Measurements from ENCODE around the gene FURIN.
"Not testable (repeated sequence)": the region's sequence is repeated elsewhere in the genome, so short reads cannot be mapped to it uniquely, and the experiment has no call there.

The FURIN gene

DNA sequence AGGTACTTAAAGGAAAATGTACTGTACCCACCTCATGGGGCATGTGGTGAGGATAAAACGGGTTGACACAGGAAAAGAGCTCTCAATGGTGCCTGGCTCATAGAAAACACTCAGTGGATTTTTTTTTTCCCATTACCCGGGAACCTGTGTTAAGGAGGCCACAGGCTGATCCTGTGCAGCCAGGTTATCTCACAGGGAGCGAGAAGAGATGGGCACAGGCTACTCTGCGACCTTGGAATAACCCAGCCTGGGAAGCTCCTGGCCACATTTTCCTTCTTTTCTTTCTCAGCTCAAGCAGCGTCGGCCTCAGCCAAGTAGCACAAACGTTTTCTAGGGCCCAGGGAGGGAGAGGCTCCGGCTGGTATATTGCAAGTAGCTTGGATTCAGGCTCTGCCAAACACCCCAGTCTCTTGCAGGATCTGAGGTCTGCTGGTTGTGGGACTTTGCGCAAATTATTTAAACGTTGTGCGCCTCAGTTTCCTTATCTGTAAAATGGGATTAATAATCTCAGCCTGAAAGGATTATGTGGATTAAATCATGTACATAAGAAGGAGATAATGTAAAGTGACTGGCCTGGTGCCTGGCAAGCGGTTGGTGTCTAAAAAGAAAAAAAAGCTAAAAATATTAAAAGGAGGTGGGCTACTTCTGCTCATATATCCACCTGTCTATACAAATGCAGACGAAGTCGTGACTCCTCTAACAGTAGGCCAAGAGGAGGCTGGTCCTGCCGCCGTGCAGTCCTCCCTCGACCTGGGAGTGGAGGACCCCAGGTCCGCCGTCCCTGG lies 2.2 kb downstream of the FURIN start:
- no peak for DNase-seq (ENCODE audit: low read depth)

GRCh38 chr15:90871139-90871715 lies 2.8 kb downstream of the FURIN start:
- DNase-seq (ENCODE audit: low read depth) = no peak

DNA sequence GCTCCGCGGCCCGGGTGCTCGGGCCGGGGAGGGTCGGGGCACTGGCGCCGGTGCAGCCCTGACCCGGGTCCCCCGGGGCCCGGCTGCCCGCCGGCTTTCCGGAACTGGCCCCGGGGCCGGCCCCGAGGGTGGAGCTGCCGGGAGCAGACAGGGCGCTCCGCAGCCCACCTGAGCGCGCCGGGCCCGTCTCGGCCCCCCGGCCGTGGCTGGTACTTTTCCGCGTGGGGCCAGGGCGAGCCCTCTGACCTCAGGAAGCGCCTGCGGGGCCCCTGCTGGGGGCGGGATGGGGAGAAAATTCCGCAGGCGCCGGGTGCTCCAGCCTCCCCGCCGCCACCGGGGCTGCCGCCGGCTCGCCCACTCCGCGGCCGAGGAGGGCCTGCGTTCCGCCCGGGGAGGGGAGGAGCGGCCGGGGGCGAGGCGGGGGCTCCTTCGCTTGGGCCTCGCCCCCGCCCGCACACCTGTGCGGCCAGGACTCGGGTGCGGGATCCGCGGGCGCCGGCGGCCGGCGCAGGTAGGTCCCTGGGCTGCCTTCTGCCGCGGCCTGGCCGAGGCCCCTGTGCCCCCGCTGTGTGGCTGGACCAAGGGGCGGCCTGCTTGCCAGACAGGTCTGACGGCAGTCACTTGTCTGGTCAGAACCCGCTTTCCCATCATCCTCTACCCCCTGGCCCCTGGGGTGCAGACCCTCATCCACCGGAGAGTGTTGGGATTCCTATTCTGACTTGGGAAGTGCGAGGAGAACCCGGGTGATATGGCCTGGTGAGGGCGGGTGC lies 3.5 kb downstream of the FURIN start:
- DNase-seq (ENCODE audit: low read depth) = no peak

DNA sequence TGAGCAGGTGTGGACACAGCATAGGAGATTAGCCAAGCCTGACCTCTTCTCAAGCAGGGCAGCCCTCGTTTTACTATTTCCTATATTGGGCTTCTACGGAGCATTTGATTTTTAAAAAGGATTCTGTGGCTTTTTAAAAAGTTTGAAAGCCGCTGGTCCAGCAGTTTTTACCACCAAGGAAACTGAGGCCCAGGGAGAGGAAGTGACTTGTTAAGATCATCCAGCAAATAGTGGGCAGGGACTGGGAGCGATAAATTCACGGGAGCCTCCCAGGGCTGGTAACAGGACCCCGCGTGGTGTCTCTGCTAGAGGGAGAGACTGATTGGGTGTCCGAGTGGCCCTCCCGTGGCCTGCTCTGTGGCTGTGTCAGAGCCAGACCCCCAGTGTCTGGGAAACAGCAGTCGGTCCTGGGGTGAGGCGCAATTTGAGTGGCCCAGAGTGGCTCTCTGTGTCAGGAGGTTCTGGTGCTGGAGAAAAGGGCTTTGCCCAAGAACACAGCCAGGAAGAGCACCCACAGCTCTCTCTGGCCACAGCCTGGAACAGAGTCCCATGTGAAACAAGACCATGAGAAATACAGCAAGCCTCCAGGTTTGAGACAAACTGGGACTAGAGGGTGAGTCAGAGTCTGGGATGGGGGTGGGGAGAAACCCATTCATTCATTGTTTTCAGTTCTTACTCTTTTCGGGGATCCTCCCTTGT lies 4.2 kb downstream of the FURIN start:
- no peak for DNase-seq (ENCODE audit: low read depth)

DNA sequence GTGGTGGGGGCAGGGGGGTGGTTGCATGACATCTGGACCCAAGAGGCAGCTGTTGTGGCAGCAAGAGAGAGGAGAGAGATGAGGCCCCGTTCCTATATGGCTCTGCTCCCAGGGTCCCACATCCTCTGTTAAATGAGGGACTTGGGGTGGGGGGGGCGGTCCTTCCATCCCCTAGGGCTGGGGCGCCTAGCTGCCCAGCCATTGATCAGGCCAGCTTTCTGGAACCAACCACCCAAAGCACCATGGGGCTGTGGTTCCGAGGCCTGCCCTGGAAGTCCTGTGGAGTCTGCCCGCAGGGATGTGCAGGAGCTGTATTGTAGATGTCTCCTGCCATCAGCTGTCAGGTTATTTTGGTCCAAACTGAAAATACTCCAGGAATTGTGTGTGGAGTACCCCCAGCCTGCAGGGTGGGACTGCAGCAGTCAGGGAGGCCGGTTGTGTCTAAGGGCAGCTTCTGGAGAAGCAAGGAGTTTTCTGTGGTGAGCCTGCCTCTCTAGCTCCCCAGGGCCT lies 5.2 kb downstream of the FURIN start:
- DNase-seq (ENCODE audit: low read depth) = no peak

GRCh38 chr15:90873998-90874605 lies 5.7 kb downstream of the FURIN start:
- DNase-seq (ENCODE audit: low read depth) = no peak

- not testable (repeated sequence) for DNase-seq (ENCODE audit: low read depth)
Observed at GRCh38 chr15:90874986-90875385, 6.6 kb downstream of the FURIN start.

DNA sequence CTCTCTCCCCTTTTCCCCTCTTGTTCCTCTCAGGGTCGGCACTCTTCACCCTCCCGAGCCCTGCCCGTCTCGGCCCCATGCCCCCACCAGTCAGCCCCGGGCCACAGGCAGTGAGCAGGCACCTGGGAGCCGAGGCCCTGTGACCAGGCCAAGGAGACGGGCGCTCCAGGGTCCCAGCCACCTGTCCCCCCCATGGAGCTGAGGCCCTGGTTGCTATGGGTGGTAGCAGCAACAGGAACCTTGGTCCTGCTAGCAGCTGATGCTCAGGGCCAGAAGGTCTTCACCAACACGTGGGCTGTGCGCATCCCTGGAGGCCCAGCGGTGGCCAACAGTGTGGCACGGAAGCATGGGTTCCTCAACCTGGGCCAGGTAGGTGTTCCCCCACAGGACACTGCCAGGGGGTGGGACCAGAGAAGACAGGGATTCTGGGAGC lies 7.2 kb downstream of the FURIN start:
- DNase-seq (ENCODE audit: low read depth) = no peak

GRCh38 chr15:90876046-90876445 lies 7.7 kb downstream of the FURIN start:
- DNase-seq (ENCODE audit: low read depth) = no peak

DNA sequence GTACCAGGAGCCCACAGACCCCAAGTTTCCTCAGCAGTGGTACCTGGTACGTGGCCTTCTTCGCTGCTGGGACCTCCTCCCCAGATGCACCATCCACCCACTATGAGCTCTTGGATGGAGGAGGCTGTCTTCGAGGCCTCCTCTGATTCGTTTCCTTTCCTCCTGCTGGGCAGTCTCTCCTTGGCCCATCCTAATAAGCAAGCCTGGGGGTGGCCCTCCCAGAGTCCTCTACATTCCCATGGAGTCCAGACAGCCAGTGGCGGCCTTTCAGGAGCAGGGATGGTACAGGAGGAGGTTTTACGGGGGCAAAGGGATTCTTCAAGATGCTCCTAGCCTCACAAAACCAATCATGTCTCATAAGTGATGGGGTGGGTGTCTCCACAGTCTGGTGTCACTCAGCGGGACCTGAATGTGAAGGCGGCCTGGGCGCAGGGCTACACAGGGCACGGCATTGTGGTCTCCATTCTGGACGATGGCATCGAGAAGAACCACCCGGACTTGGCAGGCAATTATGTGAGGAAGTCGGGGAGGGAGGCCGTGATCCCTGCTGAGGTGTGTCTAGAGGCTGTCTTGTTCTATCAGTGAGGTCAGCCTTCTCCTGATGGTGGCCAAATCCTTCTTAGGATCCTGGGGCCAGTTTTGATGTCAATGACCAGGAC lies 8.3 kb downstream of the FURIN start:
- no peak for DNase-seq (ENCODE audit: low read depth)

GRCh38 chr15:90877315-90877714 lies 8.9 kb downstream of the FURIN start:
- no peak for DNase-seq (ENCODE audit: low read depth)

DNA sequence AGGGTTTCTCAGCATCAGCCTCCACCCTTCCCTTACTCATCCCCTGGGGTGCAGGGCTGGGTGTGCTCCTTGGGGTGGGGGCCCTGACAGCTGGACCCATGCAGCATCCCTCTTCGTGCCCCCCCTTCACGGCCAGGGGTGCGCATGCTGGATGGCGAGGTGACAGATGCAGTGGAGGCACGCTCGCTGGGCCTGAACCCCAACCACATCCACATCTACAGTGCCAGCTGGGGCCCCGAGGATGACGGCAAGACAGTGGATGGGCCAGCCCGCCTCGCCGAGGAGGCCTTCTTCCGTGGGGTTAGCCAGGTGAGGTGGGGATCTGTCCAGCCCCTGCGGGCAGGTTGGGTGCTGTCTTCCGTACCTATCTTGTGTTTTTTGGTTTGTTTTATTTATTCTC lies 9.6 kb downstream of the FURIN start:
- no peak for DNase-seq (ENCODE audit: low read depth)

- no peak for DNase-seq (ENCODE audit: low read depth)
Observed at GRCh38 chr15:90878660-90879059, 10.3 kb downstream of the FURIN start.

DNA sequence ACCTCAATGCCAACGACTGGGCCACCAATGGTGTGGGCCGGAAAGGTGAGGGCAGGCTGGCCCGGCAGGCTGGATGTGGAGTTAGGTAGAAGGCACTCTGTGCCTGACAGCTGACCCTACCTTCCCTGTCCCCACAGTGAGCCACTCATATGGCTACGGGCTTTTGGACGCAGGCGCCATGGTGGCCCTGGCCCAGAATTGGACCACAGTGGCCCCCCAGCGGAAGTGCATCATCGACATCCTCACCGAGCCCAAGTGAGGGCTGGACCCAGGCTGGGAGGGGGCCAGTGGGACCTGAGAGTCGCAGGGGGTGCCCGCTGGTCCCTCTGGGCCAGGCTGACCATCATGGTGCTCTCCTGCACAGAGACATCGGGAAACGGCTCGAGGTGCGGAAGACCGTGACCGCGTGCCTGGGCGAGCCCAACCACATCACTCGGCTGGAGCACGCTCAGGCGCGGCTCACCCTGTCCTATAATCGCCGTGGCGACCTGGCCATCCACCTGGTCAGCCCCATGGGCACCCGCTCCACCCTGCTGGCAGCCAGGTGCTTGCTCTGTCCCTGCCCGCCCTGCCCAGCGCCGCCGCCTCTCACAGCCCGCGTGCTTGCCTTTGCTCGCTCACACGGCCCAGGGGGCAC lies 11.5 kb downstream of the FURIN start:
- DNase-seq (ENCODE audit: low read depth) = no peak

DNA sequence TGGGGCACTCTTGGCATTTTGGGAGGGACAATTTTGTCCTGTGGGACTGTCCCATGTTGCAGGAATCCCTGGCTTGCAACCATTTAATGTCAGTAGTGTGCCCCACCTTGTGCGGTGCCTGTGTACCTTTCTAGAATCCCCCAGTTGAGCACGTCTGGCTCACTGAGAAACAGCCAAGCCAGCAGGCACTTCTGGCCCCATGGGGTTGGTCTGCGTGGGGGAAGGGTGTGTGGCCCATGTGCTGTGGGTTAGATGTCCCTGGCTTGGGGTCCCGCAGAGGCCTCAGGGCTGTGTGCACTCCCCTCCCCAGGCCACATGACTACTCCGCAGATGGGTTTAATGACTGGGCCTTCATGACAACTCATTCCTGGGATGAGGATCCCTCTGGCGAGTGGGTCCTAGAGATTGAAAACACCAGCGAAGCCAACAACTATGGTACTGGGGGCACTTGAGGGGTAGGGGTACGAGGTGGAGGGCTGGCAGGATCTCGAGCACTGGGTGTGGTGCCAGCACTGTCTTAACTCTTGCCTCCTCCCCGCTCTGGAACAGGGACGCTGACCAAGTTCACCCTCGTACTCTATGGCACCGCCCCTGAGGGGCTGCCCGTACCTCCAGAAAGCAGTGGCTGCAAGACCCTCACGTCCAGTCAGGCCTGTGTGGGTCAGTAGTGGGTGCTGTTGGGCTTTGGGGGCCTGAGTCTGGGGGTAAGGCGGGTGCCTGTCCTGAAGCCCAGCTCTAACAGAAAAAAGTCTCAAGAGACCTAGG lies 12.2 kb downstream of the FURIN start:
- no peak for DNase-seq (ENCODE audit: low read depth)

DNA sequence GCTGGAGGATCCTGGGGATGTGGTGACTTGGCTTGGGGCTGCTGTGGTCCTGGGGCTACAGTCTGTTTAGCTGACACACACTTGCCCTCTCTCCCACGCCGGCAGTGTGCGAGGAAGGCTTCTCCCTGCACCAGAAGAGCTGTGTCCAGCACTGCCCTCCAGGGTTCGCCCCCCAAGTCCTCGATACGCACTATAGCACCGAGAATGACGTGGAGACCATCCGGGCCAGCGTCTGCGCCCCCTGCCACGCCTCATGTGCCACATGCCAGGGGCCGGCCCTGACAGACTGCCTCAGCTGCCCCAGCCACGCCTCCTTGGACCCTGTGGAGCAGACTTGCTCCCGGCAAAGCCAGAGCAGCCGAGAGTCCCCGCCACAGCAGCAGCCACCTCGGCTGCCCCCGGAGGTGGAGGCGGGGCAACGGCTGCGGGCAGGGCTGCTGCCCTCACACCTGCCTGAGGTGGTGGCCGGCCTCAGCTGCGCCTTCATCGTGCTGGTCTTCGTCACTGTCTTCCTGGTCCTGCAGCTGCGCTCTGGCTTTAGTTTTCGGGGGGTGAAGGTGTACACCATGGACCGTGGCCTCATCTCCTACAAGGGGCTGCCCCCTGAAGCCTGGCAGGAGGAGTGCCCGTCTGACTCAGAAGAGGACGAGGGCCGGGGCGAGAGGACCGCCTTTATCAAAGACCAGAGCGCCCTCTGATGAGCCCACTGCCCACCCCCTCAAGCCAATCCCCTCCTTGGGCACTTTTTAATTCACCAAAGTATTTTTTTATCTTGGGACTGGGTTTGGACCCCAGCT lies 13.0 kb downstream of the FURIN start:
- no peak for DNase-seq (ENCODE audit: low read depth)

DNA sequence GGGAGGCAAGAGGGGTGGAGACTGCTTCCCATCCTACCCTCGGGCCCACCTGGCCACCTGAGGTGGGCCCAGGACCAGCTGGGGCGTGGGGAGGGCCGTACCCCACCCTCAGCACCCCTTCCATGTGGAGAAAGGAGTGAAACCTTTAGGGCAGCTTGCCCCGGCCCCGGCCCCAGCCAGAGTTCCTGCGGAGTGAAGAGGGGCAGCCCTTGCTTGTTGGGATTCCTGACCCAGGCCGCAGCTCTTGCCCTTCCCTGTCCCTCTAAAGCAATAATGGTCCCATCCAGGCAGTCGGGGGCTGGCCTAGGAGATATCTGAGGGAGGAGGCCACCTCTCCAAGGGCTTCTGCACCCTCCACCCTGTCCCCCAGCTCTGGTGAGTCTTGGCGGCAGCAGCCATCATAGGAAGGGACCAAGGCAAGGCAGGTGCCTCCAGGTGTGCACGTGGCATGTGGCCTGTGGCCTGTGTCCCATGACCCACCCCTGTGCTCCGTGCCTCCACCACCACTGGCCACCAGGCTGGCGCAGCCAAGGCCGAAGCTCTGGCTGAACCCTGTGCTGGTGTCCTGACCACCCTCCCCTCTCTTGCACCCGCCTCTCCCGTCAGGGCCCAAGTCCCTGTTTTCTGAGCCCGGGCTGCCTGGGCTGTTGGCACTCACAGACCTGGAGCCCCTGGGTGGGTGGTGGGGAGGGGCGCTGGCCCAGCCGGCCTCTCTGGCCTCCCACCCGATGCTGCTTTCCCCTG lies 13.8 kb downstream of the FURIN start:
- no peak for DNase-seq (ENCODE audit: low read depth)

DNA sequence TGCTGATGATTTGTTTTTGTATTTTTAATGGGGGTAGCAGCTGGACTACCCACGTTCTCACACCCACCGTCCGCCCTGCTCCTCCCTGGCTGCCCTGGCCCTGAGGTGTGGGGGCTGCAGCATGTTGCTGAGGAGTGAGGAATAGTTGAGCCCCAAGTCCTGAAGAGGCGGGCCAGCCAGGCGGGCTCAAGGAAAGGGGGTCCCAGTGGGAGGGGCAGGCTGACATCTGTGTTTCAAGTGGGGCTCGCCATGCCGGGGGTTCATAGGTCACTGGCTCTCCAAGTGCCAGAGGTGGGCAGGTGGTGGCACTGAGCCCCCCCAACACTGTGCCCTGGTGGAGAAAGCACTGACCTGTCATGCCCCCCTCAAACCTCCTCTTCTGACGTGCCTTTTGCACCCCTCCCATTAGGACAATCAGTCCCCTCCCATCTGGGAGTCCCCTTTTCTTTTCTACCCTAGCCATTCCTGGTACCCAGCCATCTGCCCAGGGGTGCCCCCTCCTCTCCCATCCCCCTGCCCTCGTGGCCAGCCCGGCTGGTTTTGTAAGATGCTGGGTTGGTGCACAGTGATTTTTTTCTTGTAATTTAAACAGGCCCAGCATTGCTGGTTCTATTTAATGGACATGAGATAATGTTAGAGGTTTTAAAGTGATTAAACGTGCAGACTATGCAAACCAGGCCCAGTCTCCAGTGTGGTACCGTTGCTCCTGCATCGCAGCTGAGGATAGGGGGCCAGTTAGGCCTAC lies 14.6 kb downstream of the FURIN start:
- DNase-seq (ENCODE audit: low read depth) = no peak
